Panc1 (cell line): ENCODE results near the gene E2F1. TPM values are rescaled to one million over a fixed set of nuclear protein-coding genes. Genes with fewer than 3 reads are reported as not detected.

ENCODE experiments used
- ATAC-seq: fragments of 200-7000 bp; cut with Tn5 transposase; 2 replicates; pipeline ENCODE4 v1.9.1; 2020; ENCODE audit warnings: mild to moderate bottlenecking, moderate library complexity
- BruUV-seq: library from RNA; stranded (reverse); fragments of 400-500 nt; replicated peaks from 2 replicates; lab custom pipeline; 2021; lab: Mats Ljungman, UMichigan
- CTCF ChIA-PET: fragments of 300-600 bp; sonication (Branson Sonifier 250); formaldehyde crosslinking; loops from one replicate; lab custom pipeline; 2022; ENCODE audit warnings: antibody characterized with exemption; lab: Charles Lee
- POLR2A ChIA-PET: fragments of 300-600 bp; sonication (Branson Sonifier 250); formaldehyde crosslinking; loops from one replicate; lab custom pipeline; 2022; ENCODE audit warnings: antibody characterized with exemption; lab: Charles Lee
- DNase-seq: peaks from one replicate; pipeline ENCODE4 v3.0.0-alpha.2; 2010; ENCODE audit warnings: low read depth, low spot score
- H3K27ac ChIP-seq: 2 replicates; pipeline ENCODE4 v1.5.1; 2011; ENCODE audit warnings: mild to moderate bottlenecking, low read length, inconsistent platforms
- H3K27me3 ChIP-seq: fragments of 200-500 bp; sonication (Bioruptor generic); 2 replicates; pipeline ENCODE4 v1.6.0; 2014; ENCODE audit warnings: low read length, inconsistent platforms; ENCODE audit not compliant: control insufficient read depth, insufficient read depth
- H3K36me3 ChIP-seq: fragments of 200-500 bp; sonication (Bioruptor generic); 2 replicates; pipeline ENCODE4 v1.5.1; 2014; ENCODE audit warnings: inconsistent platforms, mild to moderate bottlenecking, low read length, moderate library complexity; ENCODE audit not compliant: control insufficient read depth, insufficient read depth
- H3K4me1 ChIP-seq: 2 replicates; pipeline ENCODE4 v1.5.1; 2011; ENCODE audit warnings: inconsistent platforms, mild to moderate bottlenecking, low read length, moderate library complexity; ENCODE audit not compliant: control insufficient read depth, insufficient read depth
- H3K4me3 ChIP-seq, 2 experiments: 2 replicates each; pipeline ENCODE4 v1.5.1; 2011 to 2012; ENCODE audit warnings: low read depth in 2 of 2, low read length in 2 of 2, mild to moderate bottlenecking in 2 of 2, inconsistent platforms in 1 of 2, moderate library complexity in 1 of 2
- H3K9me3 ChIP-seq: fragments of 200-500 bp; sonication (Bioruptor generic); 2 replicates; pipeline ENCODE4 v1.5.1; 2014; ENCODE audit warnings: low read depth, mild to moderate bottlenecking, inconsistent platforms, low read length, moderate library complexity; ENCODE audit not compliant: control insufficient read depth, insufficient read depth
- POLR2AphosphoS5 ChIP-seq: IDR thresholded peaks from 2 replicates; pipeline ENCODE4 v1.6.1; 2012; ENCODE audit warnings: mild to moderate bottlenecking, low read depth, low read length, moderate library complexity
- SIN3A ChIP-seq: IDR thresholded peaks from 2 replicates; pipeline ENCODE4 v1.6.1; 2012; ENCODE audit warnings: low read depth, mild to moderate bottlenecking, low read length, moderate library complexity, borderline replicate concordance; ENCODE audit not compliant: insufficient read depth
- TCF7L2 ChIP-seq: IDR thresholded peaks from 2 replicates; pipeline ENCODE4 v1.6.1; 2011; ENCODE audit warnings: mild to moderate bottlenecking, low read depth, low read length, inconsistent platforms
- in situ Hi-C: cut with HindIII; loops from 2 replicates; pipeline ENCODE4 v1.10.0; 2016; ENCODE audit warnings: low sequenced_read_pairs, low pct_unique_long_range_greater_than_20kb
- intact Hi-C: fragments of 100-400 bp; cut with micrococcal nuclease; formaldehyde crosslinking; loops from one replicate; pipeline ENCODE4 v1.10.0; 2022; ENCODE audit not compliant: unreplicated experiment
- total RNA-seq: library from RNA; stranded (reverse); gene quantifications from one replicate; pipeline ENCODE4 v1.2.1, GENCODE V29; 2021; ENCODE audit not compliant: unreplicated experiment
- TF ChIP-seq, protein P1 (sequence below), 2 experiments: IDR thresholded peaks; 2 replicates each; pipeline ENCODE4 v1.6.1; 2011 to 2012; ENCODE audit warnings: low read depth in 2 of 2, control low read depth in 1 of 2, low read length in 1 of 2, mild to moderate bottlenecking in 1 of 2, moderate library complexity in 1 of 2; ENCODE audit not compliant: insufficient read depth in 1 of 2
- TF ChIP-seq, protein P2 (sequence below): fragments of 450-650 bp; IDR thresholded peaks from 2 replicates; pipeline ENCODE4 v1.5.1; 2017; ENCODE audit warnings: mild to moderate bottlenecking

Gene E2F1
- total RNA-seq, 1 experiment from 2014 or later = 64.2 TPM

DNA sequence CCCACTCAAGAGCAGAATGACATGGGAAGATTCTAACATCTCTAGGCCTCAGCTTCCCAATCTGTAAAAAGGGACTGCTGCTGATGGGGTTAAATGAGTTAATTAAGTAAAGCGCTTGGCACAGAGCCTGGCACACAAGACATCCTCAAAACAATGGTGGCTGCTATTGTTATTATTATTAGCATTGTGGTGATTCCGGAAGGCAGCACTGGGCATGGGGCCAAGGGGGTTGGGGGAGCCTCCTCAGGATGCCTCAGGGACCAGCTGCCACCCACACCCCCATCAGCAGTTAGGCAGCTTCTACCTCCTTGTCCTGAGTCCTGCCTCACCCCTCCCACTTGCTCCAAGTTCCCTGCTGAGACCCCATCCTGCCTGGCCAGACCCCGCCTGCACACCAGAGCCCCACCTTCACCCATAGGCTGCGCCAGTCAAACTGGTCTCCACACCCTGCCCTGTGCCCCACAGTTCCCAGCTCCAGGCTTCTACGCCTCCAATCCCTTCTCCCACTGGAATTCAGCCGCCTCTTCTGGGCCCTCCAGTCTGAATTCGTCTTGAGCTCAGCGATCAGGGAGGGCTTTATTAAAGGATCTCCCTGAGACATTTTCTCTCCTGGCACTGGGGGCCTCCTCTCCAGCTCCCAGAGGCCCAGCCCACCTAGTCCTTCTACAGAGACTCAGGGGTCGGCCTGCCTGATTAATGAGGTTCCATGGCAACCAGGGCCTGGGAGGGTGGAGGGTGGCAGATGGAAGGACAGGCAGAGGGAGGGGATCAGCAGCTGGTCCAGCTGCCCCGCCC is 1.5 kb downstream of the E2F1 start:
- BruUV-seq = TSS peak; percentile 69
- H3K4me3 ChIP-seq = peak overlapping the region; percentile 58 to 83
- POLR2A ChIA-PET = no interaction called here
- no peak for DNase-seq
- H3K9me3 ChIP-seq = no peaks in the 10 kb centered on the region
- CTCF ChIA-PET = interaction anchor here (0.5 kb wide), 1 partner anchor 169 kb away, joined by 4 read pairs; no protein-coding TSS in a partner anchor
- intact Hi-C loops (no loop called here), in situ Hi-C loops (no loop called here)
- ATAC-seq = no peak
- no peaks in the 10 kb centered on the region for H3K27me3 ChIP-seq
- peaks cover 6% of the 10 kb centered on the region for H3K4me1 ChIP-seq
- H3K36me3 ChIP-seq = no peaks in the 10 kb centered on the region
- TF ChIP-seq, protein P1, sequence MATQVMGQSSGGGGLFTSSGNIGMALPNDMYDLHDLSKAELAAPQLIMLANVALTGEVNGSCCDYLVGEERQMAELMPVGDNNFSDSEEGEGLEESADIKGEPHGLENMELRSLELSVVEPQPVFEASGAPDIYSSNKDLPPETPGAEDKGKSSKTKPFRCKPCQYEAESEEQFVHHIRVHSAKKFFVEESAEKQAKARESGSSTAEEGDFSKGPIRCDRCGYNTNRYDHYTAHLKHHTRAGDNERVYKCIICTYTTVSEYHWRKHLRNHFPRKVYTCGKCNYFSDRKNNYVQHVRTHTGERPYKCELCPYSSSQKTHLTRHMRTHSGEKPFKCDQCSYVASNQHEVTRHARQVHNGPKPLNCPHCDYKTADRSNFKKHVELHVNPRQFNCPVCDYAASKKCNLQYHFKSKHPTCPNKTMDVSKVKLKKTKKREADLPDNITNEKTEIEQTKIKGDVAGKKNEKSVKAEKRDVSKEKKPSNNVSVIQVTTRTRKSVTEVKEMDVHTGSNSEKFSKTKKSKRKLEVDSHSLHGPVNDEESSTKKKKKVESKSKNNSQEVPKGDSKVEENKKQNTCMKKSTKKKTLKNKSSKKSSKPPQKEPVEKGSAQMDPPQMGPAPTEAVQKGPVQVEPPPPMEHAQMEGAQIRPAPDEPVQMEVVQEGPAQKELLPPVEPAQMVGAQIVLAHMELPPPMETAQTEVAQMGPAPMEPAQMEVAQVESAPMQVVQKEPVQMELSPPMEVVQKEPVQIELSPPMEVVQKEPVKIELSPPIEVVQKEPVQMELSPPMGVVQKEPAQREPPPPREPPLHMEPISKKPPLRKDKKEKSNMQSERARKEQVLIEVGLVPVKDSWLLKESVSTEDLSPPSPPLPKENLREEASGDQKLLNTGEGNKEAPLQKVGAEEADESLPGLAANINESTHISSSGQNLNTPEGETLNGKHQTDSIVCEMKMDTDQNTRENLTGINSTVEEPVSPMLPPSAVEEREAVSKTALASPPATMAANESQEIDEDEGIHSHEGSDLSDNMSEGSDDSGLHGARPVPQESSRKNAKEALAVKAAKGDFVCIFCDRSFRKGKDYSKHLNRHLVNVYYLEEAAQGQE (IDR thresholded peaks at IDR 0.05; ENCODE audit: insufficient read depth in 1 of 2, low read depth in 2 of 2, low read length in 1 of 2) = no peak
- TF ChIP-seq, protein P2, sequence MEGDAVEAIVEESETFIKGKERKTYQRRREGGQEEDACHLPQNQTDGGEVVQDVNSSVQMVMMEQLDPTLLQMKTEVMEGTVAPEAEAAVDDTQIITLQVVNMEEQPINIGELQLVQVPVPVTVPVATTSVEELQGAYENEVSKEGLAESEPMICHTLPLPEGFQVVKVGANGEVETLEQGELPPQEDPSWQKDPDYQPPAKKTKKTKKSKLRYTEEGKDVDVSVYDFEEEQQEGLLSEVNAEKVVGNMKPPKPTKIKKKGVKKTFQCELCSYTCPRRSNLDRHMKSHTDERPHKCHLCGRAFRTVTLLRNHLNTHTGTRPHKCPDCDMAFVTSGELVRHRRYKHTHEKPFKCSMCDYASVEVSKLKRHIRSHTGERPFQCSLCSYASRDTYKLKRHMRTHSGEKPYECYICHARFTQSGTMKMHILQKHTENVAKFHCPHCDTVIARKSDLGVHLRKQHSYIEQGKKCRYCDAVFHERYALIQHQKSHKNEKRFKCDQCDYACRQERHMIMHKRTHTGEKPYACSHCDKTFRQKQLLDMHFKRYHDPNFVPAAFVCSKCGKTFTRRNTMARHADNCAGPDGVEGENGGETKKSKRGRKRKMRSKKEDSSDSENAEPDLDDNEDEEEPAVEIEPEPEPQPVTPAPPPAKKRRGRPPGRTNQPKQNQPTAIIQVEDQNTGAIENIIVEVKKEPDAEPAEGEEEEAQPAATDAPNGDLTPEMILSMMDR = no peak
- no peak for TF ChIP-seq SIN3A
- TF ChIP-seq POLR2AphosphoS5 = no peak; the same call in 1 of the 2 replicates
- no peak for TF ChIP-seq TCF7L2
- peak overlapping the region; percentile 80 for H3K27ac ChIP-seq

DNA sequence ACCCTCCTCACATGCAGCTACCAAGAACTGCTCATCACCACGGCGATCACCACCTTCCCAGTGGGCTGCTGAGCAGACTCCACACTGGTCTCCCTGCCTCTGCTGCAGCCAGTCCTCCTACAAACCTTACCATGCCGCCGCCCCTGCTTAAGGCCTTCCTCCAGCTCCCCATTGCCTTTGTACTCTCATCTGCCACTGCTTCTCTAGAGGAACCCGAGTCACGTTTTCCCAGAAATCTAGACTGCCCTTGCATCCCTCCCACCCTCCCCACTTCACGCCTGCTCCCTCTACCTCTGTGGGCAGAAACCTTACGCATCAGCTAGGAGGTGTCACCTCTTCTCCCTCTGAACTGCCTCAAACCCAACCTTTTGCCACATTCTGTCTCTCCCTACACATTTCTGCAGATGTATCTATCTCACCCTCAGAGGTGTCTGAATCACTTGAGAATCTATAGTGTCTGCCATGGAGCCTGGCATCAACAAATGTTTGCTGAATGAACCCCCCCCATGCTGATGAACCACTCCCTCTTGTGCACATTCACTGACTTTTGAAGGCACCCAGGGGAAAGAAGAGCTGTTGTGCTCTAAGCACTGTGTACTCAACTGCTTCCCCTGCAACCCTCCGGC is 4.3 kb downstream of the E2F1 start:
- Histone ChIP-seq H3K9me3 (no peaks in the 10 kb centered on the region), H3K27ac (no peak overlapping the region), H3K36me3 (no peaks in the 10 kb centered on the region), H3K4me3 (no peak overlapping the region), H3K4me1 (peaks cover 6% of the 10 kb centered on the region), H3K27me3 (no peaks in the 10 kb centered on the region)
- no peak for TF ChIP-seq SIN3A
- TF ChIP-seq, protein P1 (IDR thresholded peaks at IDR 0.05; ENCODE audit: insufficient read depth in 1 of 2, low read depth in 2 of 2, low read length in 1 of 2) = no peak
- no peak for TF ChIP-seq TCF7L2
- no peak for TF ChIP-seq POLR2AphosphoS5
- TF ChIP-seq, protein P2 = no peak
- intact Hi-C loops (no loop called here), in situ Hi-C loops (no loop called here)
- DNase-seq (no peak), ATAC-seq (no peak)
- POLR2A ChIA-PET = interaction anchor here (0.5 to 0.7 kb wide), 2 partner anchors 17 to 136 kb away, joined by 3 read pairs; no protein-coding TSS in a partner anchor
- BruUV-seq = no TSS peak
- CTCF ChIA-PET = no interaction called here
